Mesothelial cell of epicardium (in vitro differentiated cells): ENCODE data around the gene AFF2. TPM values are rescaled to one million over a fixed set of nuclear protein-coding genes. Genes with fewer than 3 reads are reported as not detected.
A peak's percentile ranks its signal among the peaks of the same experiment; 100 is the strongest.

Experiments used
- DNase-seq, 2 experiments: peaks; one replicate each; pipeline ENCODE4 v3.0.0; 2021; ENCODE audit warnings: low spot score in 2 of 2; ENCODE audit not compliant: unreplicated experiment in 2 of 2
- H3K27ac Mint-ChIP-seq: 2 replicates; pipeline ENCODE4 v1.8.0; 2021; ENCODE audit warnings: mixed read lengths
- H3K27me3 Mint-ChIP-seq: 2 replicates; pipeline ENCODE4 v1.8.0; 2021; ENCODE audit warnings: low read depth, mixed read lengths
- H3K36me3 Mint-ChIP-seq: 2 replicates; pipeline ENCODE4 v1.8.0; 2021; ENCODE audit warnings: mixed read lengths
- H3K4me1 Mint-ChIP-seq: 2 replicates; pipeline ENCODE4 v1.8.0; 2021; ENCODE audit warnings: mixed read lengths
- H3K4me3 Mint-ChIP-seq: 2 replicates; pipeline ENCODE4 v1.8.0; 2021; ENCODE audit warnings: mild to moderate bottlenecking, moderate library complexity, mixed read lengths
- H3K9me3 Mint-ChIP-seq: 2 replicates; pipeline ENCODE4 v1.8.0; 2021; ENCODE audit warnings: mixed read lengths
- CTCF ChIP-seq: fragments of 200-600 bp; sonication (generic); IDR thresholded peaks from one replicate; pipeline ENCODE4 v1.5.0; 2021; ENCODE audit warnings: antibody characterized with exemption; ENCODE audit not compliant: unreplicated experiment
- total RNA-seq: library from RNA; stranded (reverse); gene quantifications from 3 replicates; pipeline ENCODE4 v1.2.1, GENCODE V29; 2021

Gene AFF2
- 5.8 TPM in 3 replicates for total RNA-seq

- Mint-ChIP-seq H3K27ac (no peak within 1 kb of the TSS), H3K27me3 (peaks cover 56% of the 10 kb centered on the region), H3K9me3 (peaks cover 4% of the 10 kb centered on the region), H3K36me3 (no peaks in the 10 kb centered on the region), H3K4me1 (no peaks in the 10 kb centered on the region), H3K4me3 (peak within 1 kb of the TSS; percentile 65)
- DNase-seq = peak in 1 of 2 experiments; percentile 50
- TF ChIP-seq CTCF = no peak
Observed at GRCh38 chrX:148500423-148501385, at the start of gene AFF2. AFF2 (plus strand) TSS chrX:148500617; CDS start chrX:148501098, 481 bp downstream.

DNA sequence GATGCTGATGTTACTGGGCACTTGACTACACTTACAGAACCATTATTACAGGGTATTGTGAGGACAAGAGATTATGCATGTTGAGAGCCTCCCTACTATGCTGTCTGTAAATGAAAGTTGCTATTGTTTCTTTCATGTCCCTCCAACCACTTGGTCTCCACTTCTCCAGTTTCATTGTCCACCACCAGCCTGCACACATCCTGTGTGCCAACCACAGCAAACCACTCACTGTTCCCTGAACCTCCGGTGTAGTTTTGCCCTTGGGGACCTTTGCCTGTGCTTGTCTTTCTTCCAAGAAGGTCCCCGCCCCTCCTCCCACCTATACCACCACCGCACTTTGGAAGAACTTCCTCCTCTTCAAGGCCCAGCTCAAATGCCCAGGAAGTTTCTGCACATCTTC lies 43.1 kb upstream of the AFF2 start:
- Mint-ChIP-seq H3K4me3 (no peak overlapping the region), H3K27ac (no peak overlapping the region), H3K9me3 (peaks cover 23% of the 10 kb centered on the region), H3K27me3 (no peaks in the 10 kb centered on the region), H3K4me1 (no peaks in the 10 kb centered on the region), H3K36me3 (no peaks in the 10 kb centered on the region)
- no peak for TF ChIP-seq CTCF
- no peak for DNase-seq

DNA sequence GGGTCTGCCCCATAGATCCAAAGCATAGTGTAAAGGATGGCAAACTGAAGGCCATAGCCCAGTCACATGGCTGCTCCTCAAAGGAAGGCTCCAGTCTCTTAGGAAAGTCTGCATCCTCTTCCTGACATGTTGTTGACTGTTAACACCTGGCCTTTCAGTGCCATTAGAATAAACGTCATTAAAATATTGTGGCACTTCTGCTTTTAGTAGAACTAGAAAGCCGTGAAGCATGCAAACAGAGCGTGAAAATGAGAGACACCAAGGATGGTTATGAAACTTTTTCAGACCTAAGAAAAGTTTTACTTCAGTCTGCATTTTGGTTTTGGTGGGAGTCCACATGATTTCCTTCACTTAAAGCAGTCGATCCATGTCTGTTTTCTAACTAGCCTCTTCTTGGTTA lies 41.1 kb upstream of the AFF2 start:
- Mint-ChIP-seq H3K36me3 (no peaks in the 10 kb centered on the region), H3K27me3 (no peaks in the 10 kb centered on the region), H3K4me1 (no peaks in the 10 kb centered on the region), H3K9me3 (peaks cover 19% of the 10 kb centered on the region), H3K4me3 (no peak overlapping the region), H3K27ac (no peak overlapping the region)
- no peak for DNase-seq
- TF ChIP-seq CTCF = no peak

GRCh38 chrX:148466292-148466691 lies 34.1 kb upstream of the AFF2 start:
- no peak for DNase-seq
- no peaks in the 10 kb centered on the region for H3K27me3 Mint-ChIP-seq
- TF ChIP-seq CTCF = no peak
- no peaks in the 10 kb centered on the region for H3K36me3 Mint-ChIP-seq
- H3K4me1 Mint-ChIP-seq = no peaks in the 10 kb centered on the region
- no peak overlapping the region for H3K4me3 Mint-ChIP-seq
- H3K27ac Mint-ChIP-seq = no peak overlapping the region
- peaks cover 29% of the 10 kb centered on the region for H3K9me3 Mint-ChIP-seq

DNA sequence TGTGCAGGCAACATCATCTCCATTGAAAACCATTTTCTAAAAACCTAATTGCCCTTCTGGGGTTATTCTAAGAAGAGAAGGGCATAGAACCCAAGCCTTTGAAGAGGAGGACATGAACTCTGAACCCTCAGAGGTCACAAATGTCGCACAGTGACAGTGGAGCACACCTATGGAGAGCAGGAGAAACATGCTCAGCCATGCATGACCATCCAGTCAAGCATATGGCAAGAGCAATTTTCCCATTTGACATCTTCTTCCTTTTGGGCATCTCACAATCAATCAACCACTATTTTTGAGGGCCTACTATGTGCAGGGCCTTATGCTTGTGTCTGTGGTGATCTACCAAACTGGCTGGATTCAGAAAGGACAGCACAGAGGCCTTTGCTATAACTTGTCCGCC lies 30.1 kb upstream of the AFF2 start:
- Mint-ChIP-seq H3K4me1 (no peaks in the 10 kb centered on the region), H3K4me3 (no peak overlapping the region), H3K27me3 (no peaks in the 10 kb centered on the region), H3K36me3 (no peaks in the 10 kb centered on the region), H3K27ac (no peak overlapping the region), H3K9me3 (peaks cover 31% of the 10 kb centered on the region)
- no peak for TF ChIP-seq CTCF
- DNase-seq = no peak
